Measurements from ENCODE around the gene C11orf54. TPM values are rescaled to one million over a fixed set of nuclear protein-coding genes. Genes with fewer than 3 reads are reported as not detected.
A peak's percentile ranks its signal among the peaks of the same experiment; 100 is the strongest.

The C11orf54 gene
- total and polyA plus RNA-seq, 4 donors = 20.4 to 66.1 (median 22.0) TPM

DNA sequence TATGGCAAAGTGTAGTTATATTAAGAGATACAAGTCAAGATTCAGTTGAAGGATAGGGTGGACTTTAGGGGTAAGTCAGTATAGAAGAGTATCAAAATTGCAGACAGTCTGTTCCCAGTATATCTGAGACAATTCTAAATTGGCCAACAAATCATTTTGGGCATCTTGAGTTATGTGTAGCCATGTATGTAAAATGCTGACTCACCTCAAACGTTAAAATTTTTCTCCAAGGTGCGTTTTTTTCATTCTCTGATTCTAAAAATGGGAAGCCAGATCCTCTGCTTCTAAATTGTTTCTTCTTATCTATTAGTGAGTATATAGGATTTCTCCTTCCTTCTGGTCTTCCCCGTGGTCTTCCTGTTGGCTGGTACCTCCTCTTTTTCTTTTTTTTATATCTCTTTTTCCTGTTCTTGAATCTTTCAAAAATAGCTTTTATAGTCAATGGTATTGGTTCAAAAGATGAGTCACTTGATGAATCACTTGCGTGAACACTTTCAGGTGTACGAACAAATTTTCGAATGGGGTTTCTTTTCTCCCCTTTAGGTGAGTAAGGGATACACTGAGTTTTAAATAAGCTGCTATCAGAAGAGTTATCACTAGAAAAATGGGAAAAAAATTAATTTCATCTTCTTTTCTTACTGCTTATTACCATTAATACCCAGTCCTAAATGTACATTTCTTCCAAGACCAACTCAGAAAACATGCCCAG is 3.4 kb upstream of the C11orf54 start:
- Histone ChIP-seq H3K27ac (ENCODE audit: low read depth in 1 of 2, low read length in 1 of 2) (no peak overlapping the region), H3K4me3 (no peak overlapping the region), H3K36me3 (ENCODE audit: control insufficient read depth in 4 of 4, insufficient read depth in 4 of 4, low read length in 4 of 4) (peaks cover 13 to 61% (median 35%) of the 10 kb centered on the region in 4 donors), H3K9me3 (ENCODE audit: control insufficient read depth in 4 of 4, insufficient read depth in 3 of 4, low read length in 3 of 4) (no peaks in the 10 kb centered on the region), H3K27me3 (ENCODE audit: control insufficient read depth in 3 of 3, insufficient read depth in 3 of 3, low read length in 2 of 3) (no peaks in the 10 kb centered on the region), H3K9ac (ENCODE audit: insufficient read depth in 1 of 2, low read length in 2 of 2) (no peak overlapping the region), H3K4me1 (ENCODE audit: control insufficient read depth in 5 of 5, insufficient read depth in 5 of 5, low read length in 5 of 5) (peaks cover 0 to 19% (median 10%) of the 10 kb centered on the region in 5 donors)
- no peak for ATAC-seq (ENCODE audit: insufficient read depth, low FRiP score)
- TF ChIP-seq, protein P1, sequence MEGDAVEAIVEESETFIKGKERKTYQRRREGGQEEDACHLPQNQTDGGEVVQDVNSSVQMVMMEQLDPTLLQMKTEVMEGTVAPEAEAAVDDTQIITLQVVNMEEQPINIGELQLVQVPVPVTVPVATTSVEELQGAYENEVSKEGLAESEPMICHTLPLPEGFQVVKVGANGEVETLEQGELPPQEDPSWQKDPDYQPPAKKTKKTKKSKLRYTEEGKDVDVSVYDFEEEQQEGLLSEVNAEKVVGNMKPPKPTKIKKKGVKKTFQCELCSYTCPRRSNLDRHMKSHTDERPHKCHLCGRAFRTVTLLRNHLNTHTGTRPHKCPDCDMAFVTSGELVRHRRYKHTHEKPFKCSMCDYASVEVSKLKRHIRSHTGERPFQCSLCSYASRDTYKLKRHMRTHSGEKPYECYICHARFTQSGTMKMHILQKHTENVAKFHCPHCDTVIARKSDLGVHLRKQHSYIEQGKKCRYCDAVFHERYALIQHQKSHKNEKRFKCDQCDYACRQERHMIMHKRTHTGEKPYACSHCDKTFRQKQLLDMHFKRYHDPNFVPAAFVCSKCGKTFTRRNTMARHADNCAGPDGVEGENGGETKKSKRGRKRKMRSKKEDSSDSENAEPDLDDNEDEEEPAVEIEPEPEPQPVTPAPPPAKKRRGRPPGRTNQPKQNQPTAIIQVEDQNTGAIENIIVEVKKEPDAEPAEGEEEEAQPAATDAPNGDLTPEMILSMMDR (IDR thresholded peaks at IDR 0.05; ENCODE audit: control extremely low read depth, extremely low read depth) = no peak
- no peak for DNase-seq
- WGBS, 2 donors = 50 to 51% methylated on average over 6 of the region's 6 CpGs

DNA sequence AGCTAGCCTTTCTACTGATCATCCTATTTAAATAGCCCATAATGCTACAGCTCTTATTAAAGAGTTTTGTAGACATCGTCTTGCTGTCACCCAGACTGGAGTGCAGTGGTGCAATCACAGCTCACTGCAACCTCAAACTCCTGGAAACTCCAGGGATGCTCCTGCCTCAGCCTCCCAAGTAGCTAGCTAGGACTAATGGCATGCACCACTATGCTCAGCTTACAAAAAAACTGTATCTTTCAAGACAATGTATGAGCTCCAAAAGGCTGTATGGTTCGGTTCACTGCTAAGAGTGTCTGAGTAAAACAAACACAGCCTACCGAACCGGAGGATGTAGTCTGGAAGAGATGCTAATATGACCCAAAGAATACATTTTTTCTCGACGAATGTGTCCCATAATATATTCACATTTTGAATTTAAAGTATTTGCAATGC is 2.8 kb upstream of the C11orf54 start:
- Histone ChIP-seq H3K4me3 (no peak overlapping the region), H3K4me1 (ENCODE audit: control insufficient read depth in 5 of 5, insufficient read depth in 5 of 5, low read length in 5 of 5) (peaks cover 0 to 19% (median 10%) of the 10 kb centered on the region in 5 donors), H3K36me3 (ENCODE audit: control insufficient read depth in 4 of 4, insufficient read depth in 4 of 4, low read length in 4 of 4) (peaks cover 11 to 58% (median 30%) of the 10 kb centered on the region in 4 donors), H3K9ac (ENCODE audit: insufficient read depth in 1 of 2, low read length in 2 of 2) (peak overlapping the region in 1 of 2 donors; percentile 62), H3K27me3 (ENCODE audit: control insufficient read depth in 3 of 3, insufficient read depth in 3 of 3, low read length in 2 of 3) (no peaks in the 10 kb centered on the region), H3K27ac (ENCODE audit: low read depth in 1 of 2, low read length in 1 of 2) (no peak overlapping the region), H3K9me3 (ENCODE audit: control insufficient read depth in 4 of 4, insufficient read depth in 3 of 4, low read length in 3 of 4) (no peaks in the 10 kb centered on the region)
- TF ChIP-seq, protein P1 (IDR thresholded peaks at IDR 0.05; ENCODE audit: control extremely low read depth, extremely low read depth) = no peak
- ATAC-seq (ENCODE audit: insufficient read depth, low FRiP score) = no peak
- DNase-seq = no peak
- 55 to 62% methylated on average over 6 of the region's 6 CpGs for WGBS, 2 donors

DNA sequence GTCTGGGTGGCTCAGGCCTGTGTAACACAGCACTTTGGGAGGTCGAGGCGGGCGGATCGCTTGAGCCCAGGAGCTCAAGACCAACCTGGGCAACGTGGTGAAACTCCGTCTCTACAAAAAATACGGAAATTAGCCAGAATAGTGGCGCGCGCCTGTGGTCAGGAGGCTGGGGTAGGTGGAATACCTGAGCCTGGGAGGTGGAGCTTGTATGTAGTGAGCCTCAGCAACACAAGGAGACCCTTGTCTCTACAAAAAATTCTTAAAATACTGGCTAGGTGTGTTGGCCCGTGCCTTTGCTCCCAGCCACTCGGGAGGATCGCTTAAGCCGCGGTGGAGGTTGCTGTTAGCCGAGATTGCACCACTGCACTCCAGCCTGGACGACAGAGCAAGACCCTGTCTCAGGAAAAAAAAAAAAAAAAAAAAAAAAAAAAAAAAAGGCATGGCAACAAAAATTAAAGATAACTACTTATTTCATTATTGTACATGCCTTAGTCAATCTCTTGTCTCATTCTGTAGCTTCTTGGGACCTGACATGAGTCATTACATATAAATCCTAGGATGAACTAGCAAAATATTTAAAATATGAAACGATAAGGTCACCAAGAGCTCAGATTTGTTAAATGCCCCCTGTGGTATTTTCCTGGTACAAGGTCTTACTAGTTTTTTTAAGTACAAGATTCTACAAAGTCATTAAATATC is 1.3 kb upstream of the C11orf54 start:
- TF ChIP-seq, protein P1 (IDR thresholded peaks at IDR 0.05; ENCODE audit: control extremely low read depth, extremely low read depth) = no peak
- H3K27me3 ChIP-seq (ENCODE audit: control insufficient read depth in 3 of 3, insufficient read depth in 3 of 3, low read length in 2 of 3) = no peaks in the 10 kb centered on the region
- H3K27ac ChIP-seq (ENCODE audit: low read depth in 1 of 2, low read length in 1 of 2) = peak overlapping the region in 1 of 2 donors; percentile 60
- H3K4me3 ChIP-seq = peak overlapping the region; percentile 47
- WGBS, 2 donors = 6 to 16% methylated on average over 18 of the region's 18 CpGs
- H3K36me3 ChIP-seq (ENCODE audit: control insufficient read depth in 4 of 4, insufficient read depth in 4 of 4, low read length in 4 of 4) = peaks cover 7 to 47% (median 20%) of the 10 kb centered on the region in 4 donors
- peaks cover 5 to 19% (median 10%) of the 10 kb centered on the region in 5 donors for H3K4me1 ChIP-seq (ENCODE audit: control insufficient read depth in 5 of 5, insufficient read depth in 5 of 5, low read length in 5 of 5)
- DNase-seq (peak; percentile 23 to 60 (median 35)), ATAC-seq (ENCODE audit: insufficient read depth, low FRiP score) (no peak)
- peak overlapping the region in 1 of 2 donors; percentile 90 for H3K9ac ChIP-seq (ENCODE audit: insufficient read depth in 1 of 2, low read length in 2 of 2)
- H3K9me3 ChIP-seq (ENCODE audit: control insufficient read depth in 4 of 4, insufficient read depth in 3 of 4, low read length in 3 of 4) = no peaks in the 10 kb centered on the region
